HG03135 (cell line): ENCODE measurements around the gene DMD.
A peak's percentile ranks its signal among the peaks of the same experiment; 100 is the strongest.

Experiments used
- ATAC-seq: cut with Tn5 transposase; IDR thresholded peaks from one replicate; pipeline ENCODE4 v1.9.1; 2021; ENCODE audit warnings: mild to moderate bottlenecking, moderate library complexity; ENCODE audit not compliant: unreplicated experiment

Gene DMD

DNA sequence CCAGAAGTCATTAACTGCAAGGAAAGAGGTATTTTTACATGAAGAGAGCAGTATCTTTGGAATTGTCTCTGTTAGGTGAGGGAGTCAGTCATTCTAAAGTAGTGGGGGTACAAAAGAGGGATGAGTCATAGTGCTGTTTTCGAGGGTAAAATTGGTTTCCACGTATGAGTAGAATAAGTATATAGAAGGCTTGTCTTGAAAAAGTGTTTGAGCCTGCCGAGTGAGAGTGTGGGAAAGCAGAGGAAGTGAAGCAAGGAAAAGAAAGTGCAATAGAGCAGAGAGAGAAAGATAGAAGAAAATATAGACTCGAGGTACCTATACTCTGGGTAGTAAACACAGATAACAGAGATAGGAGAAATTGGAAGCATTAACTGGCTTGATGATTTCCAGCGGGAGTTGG lies 696.4 kb downstream of the DMD start:
- ATAC-seq: peak; percentile 95

DNA sequence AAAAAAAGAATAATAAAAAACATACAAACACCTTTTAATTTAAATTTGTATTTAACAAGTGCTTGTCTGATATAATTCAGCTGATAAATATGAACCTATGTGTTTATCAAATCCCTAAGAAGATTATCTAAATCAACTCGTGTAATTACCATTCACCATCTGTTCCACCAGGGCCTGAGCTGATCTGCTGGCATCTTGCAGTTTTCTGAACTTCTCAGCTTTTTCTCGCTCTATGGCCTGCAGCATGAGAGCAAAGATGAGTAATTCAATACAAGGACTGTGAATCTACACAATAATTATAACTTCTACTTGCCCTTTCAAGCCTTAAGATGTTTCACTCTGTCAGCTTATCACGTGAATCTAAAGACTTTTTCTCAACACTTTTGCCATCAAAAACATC lies 709.7 kb downstream of the DMD start:
- no peak for ATAC-seq

DNA sequence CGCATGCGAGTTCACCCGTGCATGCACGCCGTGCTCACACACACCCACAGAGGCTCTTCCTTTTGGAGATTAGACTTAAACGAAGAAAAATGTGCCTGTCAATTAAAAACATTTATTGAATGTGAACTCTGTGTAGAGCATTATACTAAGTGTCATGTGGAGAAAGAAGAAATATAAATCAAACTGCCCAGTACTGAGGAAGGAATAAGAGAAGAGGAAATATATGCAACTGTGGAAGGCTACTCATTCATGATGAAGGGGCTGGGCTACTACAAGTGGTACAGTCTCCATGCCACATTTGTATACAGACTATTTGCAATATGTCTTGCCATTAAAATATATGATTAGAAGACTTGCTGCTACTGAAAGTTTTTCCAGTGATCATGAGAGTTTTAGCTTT lies 714.7 kb downstream of the DMD start:
- ATAC-seq: no peak

DNA sequence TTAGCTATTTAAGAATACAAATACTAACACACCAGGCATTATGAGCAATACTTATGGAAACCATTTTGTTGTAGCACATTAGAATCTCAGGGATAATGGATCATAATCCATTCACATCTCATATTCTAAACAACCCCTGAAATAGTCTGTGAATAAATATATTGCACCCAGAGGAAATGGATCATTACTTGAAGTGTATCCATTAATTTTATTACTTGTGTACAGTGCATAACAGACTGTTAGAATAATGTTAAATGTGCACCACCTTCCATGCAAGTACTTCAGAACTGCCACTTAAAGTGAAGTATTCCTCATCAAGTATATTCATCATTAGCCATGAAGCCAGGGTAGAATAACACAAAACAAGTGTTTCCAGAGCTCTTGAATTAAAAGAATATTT lies 715.5 kb downstream of the DMD start:
- ATAC-seq: no peak

DNA sequence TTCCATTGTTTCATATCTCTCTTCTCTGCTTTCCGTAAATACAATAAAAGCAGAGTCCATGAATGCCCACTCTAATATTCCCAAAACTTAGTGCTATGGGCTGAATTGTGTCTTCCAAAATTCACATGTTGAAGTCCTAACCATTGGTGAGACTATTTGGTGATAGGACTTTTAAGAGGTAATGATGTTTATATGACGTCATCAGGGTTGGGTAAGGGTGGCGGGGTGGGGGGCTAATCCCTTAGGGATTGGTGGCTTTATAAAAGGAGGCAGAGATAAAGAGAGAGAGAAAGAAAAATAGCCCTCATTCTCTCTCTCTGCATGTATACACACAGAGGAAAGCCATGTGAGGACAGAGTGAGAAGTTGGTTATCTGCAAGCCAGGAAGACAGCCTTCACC lies 722.2 kb downstream of the DMD start:
- ATAC-seq: no peak

DNA sequence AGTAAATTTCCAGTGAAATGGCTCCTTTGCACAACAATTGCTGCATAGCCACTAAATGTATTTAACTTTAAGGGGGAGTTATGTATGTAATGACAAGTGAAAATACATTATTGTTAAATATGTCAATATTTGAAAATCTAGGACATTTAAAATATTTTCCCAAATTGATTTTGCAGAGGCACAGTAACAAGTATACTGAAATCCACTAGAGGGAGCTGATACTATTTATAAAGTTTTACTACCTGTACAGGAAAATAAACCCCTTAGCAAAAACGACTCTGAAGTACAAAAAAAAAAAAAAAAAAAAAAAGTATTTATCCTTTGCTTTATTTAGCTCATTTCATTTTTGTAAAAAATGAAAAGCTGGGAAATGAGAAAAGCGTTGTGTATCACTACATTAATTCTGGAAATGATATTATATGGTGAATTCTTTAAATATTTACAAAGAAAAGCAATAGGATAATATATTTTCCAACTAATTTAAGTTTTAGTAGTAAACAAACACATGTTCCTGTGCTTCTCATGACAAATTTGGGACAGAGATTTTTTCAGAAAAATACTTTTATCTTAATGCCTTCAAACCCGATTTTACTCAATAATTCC lies 727.7 kb downstream of the DMD start:
- ATAC-seq: no peak

DNA sequence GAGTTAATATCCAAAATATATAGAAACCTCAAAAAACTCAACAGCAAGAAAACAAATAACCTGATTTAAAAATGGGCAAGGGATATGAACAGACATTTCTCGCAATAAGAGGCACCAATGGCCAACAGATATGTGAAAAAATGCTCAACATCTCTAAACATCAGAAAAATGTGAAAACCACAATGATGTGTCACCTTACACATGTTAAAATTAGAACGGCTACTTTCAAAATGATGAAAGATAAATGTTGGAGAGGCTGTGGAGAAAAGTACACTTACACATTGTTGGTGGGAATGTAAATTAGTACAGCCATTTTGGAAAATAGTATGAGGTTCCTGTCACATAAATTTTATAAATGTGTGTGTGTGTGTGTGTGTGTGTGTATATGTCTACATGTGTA lies 731.3 kb downstream of the DMD start:
- ATAC-seq: no peak

DNA sequence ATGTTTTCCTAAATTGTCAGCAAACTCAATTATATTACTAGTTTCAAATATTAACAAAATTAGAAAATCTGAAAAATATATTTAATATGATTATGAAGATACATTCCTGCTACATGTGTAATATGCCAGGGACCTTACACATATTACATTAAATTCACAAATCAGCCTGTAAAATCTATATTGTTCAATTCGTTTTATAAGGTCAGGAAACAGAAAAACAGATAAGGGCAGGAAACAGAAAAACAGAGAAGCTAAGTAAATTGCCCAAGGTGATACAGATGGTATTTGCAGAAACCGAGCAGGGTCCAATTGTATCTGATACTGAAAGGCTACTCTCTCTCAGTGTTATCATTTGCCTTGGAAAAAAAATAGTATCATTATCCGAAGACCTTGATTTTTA lies 739.0 kb downstream of the DMD start:
- ATAC-seq: no peak

DNA sequence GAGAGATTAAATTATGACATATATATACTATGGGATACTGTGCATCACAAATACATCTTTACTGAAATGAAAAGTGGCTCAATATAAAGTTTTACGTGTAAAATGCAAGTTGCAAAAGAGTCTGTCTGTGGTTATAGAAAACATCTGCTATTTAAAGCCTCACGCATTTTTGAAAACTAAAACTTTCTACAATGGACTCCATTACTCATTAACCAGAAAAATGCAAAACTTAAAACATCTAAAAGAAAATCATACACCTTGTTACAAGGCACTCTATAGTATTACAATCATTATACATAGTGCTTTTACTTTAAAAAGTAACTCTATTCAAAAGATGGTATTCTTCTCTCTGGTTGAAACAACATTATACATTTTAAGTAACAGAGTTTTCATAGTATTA lies 755.6 kb downstream of the DMD start:
- no peak for ATAC-seq

DNA sequence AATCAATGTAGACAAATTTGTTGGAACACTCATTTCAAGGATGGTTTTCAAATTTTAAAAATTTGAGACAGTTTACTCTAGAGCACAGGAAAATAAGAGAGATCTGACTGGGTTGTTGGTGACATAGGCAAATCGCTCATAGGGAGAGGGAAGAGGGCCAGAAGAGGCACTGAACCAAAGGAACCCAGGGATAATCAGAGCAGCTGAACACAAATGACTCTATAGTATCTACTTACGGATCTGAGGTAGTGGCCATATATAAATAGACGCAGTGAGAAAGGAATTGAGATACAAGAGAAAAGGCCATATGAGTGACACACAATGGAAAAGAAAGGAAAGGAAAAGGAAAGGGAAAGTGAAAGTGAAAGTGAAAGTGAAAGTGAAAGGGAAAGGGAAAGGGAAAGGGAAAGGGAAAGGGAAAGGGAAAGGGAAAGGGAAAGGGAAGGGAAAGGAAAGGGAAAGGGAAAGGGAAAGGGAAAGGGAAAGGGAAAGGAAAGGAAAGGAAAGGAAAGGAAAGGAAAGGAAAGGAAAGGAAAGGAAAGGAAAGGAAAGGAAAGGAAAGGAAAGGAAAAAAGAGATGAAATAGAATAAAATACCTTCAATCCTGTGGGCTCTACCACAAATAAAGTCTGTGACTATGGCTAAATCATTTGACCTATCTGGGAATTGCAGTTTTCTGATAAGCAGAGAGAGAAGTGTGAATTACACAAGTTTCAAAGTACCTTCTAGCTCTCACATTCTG lies 759.2 kb downstream of the DMD start:
- ATAC-seq: no peak

DNA sequence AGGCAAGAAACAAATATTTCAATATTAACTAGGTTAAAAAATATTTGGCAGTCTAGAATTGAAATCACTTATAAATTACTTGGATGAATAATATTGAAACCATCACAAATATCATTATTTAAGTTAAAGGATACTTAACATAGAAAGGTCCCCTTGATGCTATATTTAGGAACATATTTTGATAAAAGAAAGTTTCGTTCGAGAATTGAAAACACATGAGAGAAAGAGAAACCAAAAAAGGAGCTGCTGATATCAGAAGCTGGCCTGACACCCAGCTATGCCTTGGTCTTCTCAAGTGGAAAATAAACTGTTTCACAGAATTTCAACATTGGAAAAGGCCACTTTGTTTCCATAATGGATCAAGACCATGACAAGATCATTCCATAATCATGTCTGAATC lies 762.4 kb downstream of the DMD start:
- ATAC-seq: peak; percentile 59

DNA sequence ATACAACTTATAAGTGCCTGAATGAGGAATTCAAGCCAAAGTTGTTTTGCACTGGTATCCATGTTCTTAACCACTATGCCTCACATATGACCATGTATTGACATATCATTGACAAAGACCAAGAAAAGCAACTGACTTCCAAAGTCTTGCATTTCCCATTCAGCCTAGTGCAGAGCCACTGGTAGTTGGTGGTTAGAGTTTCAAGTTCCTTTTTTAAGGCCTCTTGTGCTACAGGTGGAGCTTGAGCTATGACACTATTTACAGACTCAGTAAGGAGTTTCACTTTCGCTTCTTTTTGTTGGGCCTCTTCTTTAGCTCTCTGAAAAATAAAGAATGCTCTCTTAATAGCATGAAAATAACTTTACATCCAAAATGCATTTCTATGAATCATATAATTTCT lies 763.0 kb downstream of the DMD start:
- peak; percentile 99 for ATAC-seq

DNA sequence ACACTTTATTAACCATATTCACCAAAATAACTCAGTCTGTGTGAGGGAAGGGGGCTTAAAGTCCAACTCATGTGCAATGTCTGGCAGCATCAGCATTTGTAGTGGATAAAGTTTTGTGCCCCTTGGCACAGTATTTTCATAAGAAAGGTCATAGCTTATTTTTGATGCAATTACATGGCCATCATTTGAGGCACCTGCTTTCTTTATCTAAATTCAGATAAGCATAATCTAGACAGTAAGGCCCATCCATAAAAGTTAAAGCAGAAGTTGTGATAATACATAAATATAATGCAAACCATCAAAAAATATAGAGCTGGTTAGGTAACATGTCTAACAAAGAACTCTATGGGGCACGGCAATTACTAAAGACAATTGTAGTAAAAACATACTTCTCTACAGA lies 763.7 kb downstream of the DMD start:
- no peak for ATAC-seq

DNA sequence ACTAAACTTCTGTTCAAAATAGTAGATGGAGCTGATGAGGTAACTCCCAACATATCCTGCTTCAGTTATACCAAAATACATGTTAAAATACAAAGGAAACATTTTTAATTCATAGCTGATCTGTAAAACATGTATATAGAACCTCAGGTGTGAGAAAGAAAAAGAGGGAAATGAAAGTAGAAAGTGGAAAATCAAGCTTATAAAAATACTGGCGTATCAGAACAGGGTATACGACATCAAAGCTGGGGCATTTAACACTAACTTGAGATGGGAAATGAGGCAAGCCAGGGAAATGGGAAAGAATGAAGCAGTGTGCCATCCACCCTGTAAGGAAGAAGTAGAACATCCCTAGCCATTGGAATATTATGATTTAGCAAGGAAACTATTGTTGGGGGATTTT lies 767.5 kb downstream of the DMD start:
- ATAC-seq: no peak

DNA sequence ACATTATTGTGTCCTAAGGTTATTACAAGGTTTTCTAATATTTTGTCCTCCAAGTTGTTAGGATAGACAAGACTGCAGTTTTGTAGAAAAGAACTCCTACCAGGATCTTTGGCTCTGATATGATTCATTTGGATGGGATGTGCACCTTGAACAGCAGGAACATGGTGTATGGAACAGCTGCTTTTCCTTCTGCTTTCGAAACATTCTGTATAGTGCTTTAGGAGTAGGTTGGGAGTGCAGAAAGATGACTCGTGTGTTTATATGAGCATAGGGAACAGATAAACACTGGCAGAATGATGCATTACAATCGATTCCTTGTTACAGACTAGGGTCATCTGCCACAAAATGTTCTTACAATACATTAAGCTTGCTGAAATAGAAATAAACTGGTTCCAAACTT lies 790.1 kb downstream of the DMD start:
- no peak for ATAC-seq

DNA sequence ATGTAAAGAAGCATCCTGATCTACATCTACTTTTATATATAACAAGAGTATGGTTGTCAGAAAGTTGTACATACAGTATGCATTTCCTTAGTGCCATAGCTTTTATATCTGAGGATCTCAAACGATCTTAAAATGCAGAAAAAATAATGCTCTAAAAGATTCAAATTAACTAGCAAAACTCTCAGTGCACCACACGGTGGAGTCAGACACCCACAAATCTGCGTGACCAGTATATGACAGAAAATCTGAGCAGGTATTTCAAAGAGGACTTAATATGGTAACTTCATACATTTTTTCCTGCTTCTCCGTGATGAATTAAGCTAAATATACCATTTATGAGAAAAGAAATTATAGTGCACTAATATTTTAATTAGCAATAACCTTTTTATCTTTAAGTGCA lies 803.0 kb downstream of the DMD start:
- no peak for ATAC-seq

DNA sequence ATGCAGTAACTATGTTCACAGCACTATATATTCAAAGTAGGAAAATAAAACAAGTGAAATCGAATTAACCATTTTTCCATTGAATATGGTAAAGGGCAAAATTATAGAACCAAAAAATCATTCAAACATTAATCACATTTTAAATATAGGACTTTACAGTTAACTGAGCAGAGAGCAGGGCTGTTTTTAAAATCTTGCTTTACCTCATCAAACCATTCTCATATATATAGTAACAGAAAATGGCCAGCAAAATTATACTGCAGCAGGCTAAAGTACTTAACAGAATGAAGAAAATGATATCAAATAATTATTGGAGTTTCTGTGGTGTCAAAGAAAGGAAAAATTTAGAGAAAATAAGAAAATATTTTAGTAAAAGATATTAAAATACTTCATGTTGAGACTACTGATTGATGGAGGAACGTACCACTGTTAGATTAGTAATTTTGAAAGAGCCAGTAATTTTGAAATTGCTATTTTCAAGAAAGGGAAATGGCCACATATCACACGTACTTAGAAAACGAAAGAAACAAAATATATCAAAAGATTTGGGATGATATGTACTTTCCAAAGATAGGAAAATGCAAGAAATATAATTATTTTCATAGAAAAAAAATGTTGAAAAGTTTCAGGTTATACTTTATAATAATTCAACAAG lies 813.7 kb downstream of the DMD start:
- no peak for ATAC-seq

DNA sequence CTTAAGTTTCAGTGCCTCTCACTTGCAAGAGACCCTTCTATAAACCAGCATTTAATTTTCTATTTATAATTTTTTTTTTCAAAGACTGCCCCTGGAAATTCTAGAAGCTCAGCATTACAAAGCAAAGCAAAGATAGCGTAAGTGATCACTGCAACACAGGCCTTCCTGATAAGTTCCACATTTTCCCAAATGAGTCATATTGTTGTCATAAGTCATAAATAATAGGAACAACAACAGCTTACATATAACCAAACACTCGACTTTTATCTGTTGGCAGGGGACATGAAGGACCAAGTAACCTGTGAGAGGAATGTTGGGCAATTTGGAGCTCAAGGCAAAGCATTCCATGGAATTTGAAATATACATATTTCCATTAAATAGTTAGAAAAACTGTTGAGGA lies 815.5 kb downstream of the DMD start:
- no peak for ATAC-seq

DNA sequence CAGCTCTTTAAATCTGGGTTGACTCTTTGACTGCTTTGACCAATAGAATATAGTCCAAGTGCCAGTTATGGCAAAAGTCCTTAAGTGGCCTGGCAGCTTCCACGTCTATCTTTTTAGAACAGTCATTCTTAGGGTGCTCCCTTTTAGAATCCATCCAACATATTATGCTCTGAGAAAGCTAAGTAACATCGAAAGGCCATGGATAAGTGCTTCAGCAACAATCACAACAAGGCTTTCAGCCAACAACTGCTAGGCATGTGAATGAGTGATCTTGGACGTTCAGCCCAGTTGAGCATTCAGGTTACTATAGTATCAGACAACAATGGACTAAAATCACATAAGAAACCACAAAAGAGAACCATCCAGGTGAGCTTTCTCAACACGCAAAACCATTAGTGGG lies 818.7 kb downstream of the DMD start:
- no peak for ATAC-seq

DNA sequence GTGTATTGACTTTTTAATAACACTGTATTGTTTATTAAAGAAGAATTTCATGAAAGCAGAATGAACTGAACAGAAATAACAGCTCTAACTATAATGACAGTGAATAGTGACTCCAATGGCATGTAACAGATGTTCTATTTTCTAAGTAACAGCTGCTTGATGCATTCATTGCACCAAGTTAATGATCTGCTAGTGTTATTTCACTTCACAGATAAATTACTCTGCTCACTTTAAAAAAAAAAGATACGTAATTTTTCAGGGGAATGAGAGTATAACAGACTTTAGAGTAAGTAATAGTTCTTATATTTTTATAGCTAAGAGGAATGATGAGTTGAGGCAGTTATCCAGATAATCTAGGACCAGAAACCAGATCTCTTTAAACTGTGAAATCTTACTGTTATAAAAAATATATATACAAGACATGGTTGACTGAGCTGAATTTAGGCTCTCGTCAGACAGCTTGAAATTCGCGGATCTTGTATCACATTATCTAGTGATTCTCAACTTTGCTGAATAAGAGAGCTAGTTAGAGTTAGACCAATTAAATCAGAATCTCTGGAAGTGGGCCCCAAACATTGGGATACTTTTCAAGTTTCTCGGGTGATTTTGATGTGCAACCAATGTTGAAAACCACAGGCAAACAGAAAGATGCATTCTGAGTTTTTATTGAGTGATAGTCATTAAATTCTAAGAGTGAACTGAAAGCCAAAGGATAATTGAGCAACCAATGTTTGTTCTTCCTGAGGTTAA lies 840.7 kb downstream of the DMD start:
- ATAC-seq: no peak

DNA sequence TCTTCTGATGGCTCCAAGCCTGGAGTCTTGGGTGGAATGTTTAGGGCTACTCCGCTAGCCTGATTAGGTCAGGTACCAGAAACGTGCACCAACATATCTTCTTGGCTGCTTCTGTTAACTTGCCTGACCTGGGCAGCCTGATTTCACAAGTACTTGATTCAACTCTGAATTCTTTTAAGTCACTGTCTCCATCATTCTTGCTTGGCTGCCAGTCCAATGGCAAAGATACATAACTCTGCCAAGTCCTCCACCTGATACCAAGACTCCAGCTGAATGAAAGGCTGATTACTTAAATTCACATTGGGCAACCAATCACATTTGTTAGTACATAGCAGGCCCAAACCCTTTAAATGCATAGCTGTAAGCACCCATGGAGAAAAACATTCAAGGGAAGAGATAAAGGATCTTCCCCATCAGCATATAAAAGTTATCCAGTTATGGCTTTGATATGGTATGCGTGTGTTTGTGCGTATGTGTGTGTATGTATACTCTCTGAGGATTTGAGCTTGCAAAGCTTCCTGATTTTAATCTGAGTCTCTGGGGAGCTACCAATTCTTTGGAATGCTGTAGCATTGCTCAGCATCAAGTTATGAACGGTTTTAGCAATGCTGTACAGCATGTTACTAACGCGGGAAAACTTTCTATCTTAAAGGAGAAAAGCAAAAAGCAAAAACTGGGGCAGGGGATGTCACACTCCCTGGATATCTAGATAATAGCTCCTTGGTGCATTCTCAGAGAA lies 917.2 kb downstream of the DMD start:
- no peak for ATAC-seq
